Stimulated activated CD4-positive, alpha-beta T cell treated with anti-CD3 and anti-CD28 coated beads, TNF-alpha, amount 100 ng/mL, for 24 hours (primary cell): ENCODE measurements around the gene RAB4A.

Experiments
- DNase-seq, 3 experiments: peaks; one replicate each; pipeline ENCODE4 v3.0.0-alpha.2; 2020; ENCODE audit warnings: low read depth in 3 of 3

RAB4A gene

GRCh38 chr1:229270547-229271447 is at the start of gene RAB4A:
Gene RAB4A, plus strand, starts transcription at chr1:229271111. Its CDS starts 229 bp downstream, at chr1:229271340.
- peak; percentile 37 to 72 (median 53) for DNase-seq

- DNase-seq: no peak
Observed at GRCh38 chr1:229222081-229222480, 48.8 kb upstream of the RAB4A start.

- DNase-seq: no peak
Observed at GRCh38 chr1:229223498-229223897, 47.4 kb upstream of the RAB4A start.

GRCh38 chr1:229224308-229224707 is 46.6 kb upstream of the RAB4A start:
- no peak for DNase-seq

- no peak for DNase-seq
Observed at GRCh38 chr1:229225331-229225782, 45.6 kb upstream of the RAB4A start.

- no peak for DNase-seq
Observed at GRCh38 chr1:229226796-229227195, 44.1 kb upstream of the RAB4A start.

GRCh38 chr1:229227298-229227919 is 43.5 kb upstream of the RAB4A start:
- DNase-seq: peak; percentile 63 to 78 (median 69)

- DNase-seq: no peak
Observed at GRCh38 chr1:229228522-229228921, 42.4 kb upstream of the RAB4A start.

GRCh38 chr1:229229137-229229720 is 41.7 kb upstream of the RAB4A start:
- no peak for DNase-seq

GRCh38 chr1:229229721-229230139 is 41.2 kb upstream of the RAB4A start:
- no peak for DNase-seq

- DNase-seq: no peak
Observed at GRCh38 chr1:229230140-229230892, 40.6 kb upstream of the RAB4A start.

GRCh38 chr1:229230893-229231753 is 39.8 kb upstream of the RAB4A start:
- DNase-seq: no peak

GRCh38 chr1:229231754-229232119 is 39.2 kb upstream of the RAB4A start:
- no peak for DNase-seq

- DNase-seq: no peak
Observed at GRCh38 chr1:229234870-229235472, 35.9 kb upstream of the RAB4A start.

GRCh38 chr1:229237320-229237719 is 33.6 kb upstream of the RAB4A start:
- DNase-seq: no peak

GRCh38 chr1:229238231-229238630 is 32.7 kb upstream of the RAB4A start:
- no peak for DNase-seq

- DNase-seq: no peak
Observed at GRCh38 chr1:229238674-229239415, 32.1 kb upstream of the RAB4A start.

GRCh38 chr1:229240532-229240931 is 30.4 kb upstream of the RAB4A start:
- no peak for DNase-seq

- DNase-seq: no peak
Observed at GRCh38 chr1:229241390-229241789, 29.5 kb upstream of the RAB4A start.

GRCh38 chr1:229243638-229244037 is 27.3 kb upstream of the RAB4A start:
- no peak for DNase-seq
